Stimulated activated naive CD4-positive, alpha-beta T cell (primary cell): Measurements from ENCODE around the gene AMH.
"Not testable (repeated sequence)": the region's sequence is repeated elsewhere in the genome, so short reads cannot be mapped to it uniquely, and the experiment has no call there.

Experiments used
- DNase-seq, 6 experiments: peaks; one replicate each; lab custom pipeline; 2025; lab: John Stamatoyannopoulos, UW

The AMH gene

GRCh38 chr19:2249010-2249866, at the start of gene AMH:
TSS of gene AMH (plus strand) at chr19:2249323. CDS start at chr19:2249333, 10 bp downstream.
- DNase-seq, result no peak

GRCh38 chr19:2199861-2200623, 49.1 kb upstream of the AMH start:
- DNase-seq, result no peak

- DNase-seq, result not testable (repeated sequence)
Measured at GRCh38 chr19:2200624-2201294, 48.4 kb upstream of the AMH start.

- no peak for DNase-seq
Measured at GRCh38 chr19:2201473-2202148, 47.5 kb upstream of the AMH start.

- no peak for DNase-seq
Measured at GRCh38 chr19:2202366-2202765, 46.8 kb upstream of the AMH start.

DNA sequence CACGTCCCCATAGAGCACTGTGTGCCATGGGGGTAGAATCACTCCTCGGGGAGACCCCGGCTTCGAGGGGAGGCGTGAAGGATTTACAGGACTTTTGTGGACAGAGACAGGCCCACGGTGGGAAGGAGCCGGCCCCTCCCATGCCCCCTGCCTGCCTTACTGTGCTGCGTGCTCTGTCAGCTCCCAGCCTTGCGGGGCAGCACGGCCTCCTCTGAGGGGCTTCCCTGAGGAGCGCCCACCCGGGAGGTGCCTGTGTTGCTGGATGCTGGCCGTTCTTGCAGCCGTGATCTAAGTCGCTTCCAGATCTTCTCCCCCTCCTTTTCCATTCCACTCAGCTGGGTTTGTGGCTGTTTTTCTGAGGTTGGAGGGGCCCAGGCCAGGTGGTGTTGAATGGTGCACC, 42.1 kb upstream of the AMH start:
- DNase-seq, result no peak

DNA sequence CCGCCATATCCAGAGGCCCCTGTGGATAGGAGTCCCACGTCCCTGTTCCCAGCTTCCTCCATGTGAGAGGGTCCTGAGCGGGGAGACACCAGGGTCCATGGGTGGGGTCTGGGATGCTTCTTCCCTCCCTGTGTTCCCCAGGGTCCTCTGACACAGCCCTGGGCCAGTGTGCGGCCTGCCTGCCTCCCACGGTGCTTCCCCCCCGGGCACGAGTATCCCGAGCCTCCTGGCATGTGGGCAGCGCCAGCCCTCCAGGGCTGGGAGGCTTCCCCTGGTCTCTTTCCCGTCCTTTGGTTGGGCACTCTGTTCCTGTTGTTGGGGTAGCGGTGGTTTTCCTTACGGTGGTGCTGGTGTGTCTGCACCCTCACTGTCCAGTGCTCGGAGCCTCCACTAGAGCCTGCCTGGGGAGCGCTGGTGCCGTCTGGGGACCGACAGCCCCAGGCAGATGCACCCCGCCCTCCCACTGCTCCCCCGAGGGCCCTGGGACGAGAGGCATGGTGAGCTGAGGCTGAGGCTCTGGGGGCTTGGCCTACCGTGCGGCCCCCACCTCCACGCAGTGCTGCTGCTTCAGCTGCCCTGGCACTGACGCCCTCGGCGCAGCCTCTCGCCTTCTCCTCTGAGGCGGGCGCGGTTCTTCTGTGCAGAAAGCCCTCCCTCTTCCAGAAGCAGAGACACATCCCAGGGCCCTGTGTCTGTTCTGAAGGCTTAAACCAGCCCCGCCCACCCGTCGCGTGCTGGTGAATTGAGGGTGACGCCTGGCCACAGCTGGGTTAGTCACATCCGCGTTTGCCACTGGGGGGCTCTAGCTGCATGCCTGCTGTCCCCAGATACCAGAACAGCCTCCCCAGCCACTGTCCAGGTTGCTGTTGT, 40.9 kb upstream of the AMH start:
- DNase-seq, result no peak

GRCh38 chr19:2208975-2209374, 40.1 kb upstream of the AMH start:
- no peak for DNase-seq

GRCh38 chr19:2209408-2209807, 39.7 kb upstream of the AMH start:
- no peak for DNase-seq

DNA sequence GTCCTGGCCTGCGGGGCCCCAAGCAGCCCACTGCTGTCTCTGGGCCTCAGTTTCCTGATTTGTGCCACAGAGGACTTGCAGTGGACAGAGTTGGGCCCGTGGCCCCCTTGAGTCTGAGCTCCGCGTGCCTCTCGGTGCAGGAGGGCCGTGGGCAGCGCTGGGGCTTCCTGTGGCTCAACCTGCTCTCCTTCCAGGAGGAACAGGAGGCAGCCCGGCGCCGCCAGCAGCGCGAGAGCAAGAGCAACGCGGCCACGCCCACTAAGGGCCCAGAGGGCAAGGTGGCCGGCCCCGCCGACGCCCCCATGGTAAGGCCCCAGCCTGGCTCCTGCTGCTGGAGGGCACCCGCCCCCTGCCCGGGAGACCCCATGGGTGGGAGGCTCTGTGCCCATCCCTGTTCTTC, 38.9 kb upstream of the AMH start:
- no peak for DNase-seq

DNA sequence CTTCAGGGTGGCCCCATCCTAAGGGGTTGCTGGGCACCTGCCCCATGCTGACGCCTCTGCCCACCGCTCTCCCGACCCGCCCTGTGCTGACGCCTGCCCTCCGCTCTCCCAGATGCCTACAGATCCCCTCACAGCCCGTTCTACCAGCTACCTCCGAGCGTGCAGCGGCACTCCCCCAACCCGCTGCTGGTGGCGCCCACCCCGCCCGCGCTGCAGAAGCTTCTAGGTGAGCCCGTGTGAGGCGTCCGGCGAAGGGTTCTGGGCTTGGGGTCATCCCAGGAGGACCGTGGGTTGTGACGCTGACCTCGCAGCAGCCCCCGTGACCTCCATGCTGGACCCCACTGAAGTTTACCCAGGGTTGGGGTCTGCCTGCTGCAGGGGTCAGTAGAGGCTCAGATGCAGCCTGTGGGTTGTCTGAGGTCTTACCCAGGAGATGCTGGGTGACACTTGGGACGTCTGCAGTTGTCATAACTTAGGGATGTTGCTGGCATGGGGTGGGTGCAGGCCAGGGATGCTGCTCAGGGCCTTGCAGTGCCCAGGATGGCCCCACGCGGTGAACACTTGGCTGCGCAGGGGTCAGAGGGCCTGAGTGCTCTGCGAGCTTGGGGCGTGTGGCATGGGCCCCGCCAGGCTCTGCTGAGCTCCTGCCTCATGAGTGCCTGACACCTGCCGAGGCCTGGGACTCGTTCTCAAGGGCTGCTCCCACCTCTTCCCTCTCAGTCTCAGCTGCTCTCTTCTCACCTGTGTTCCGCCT, 38.0 kb upstream of the AMH start:
- DNase-seq, result no peak

- no peak for DNase-seq
Measured at GRCh38 chr19:2212861-2213711, 36.0 kb upstream of the AMH start.

GRCh38 chr19:2213799-2214198, 35.3 kb upstream of the AMH start:
- DNase-seq, result no peak

DNA sequence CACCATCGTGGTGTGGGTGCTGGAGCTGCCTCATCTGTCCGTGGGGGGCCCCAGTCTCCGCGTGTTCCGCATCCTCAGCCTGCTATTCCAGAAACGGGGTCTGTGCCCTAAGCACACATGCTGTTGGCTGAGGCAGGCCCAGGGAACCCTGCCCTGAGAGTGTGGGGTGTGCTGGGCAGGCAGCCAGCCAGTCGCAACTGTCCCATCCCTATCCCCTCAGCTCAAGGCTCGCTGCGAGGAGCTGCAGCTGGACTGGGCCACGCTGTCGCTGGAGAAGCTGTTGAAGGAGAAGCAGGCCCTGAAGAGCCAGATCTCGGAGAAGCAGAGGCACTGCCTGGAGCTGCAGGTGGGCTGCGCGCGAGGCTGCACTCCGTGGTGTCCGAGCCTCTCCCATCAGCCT, 34.9 kb upstream of the AMH start:
- DNase-seq, result no peak

GRCh38 chr19:2215281-2215751, 33.8 kb upstream of the AMH start:
- DNase-seq, result peak; percentile 17 to 56 (median 28)

GRCh38 chr19:2216361-2217225, 32.5 kb upstream of the AMH start:
- no peak for DNase-seq

- DNase-seq, result no peak
Measured at GRCh38 chr19:2217591-2217990, 31.5 kb upstream of the AMH start.

- DNase-seq, result no peak
Measured at GRCh38 chr19:2219726-2220125, 29.4 kb upstream of the AMH start.
